Keratinocyte (primary cell): Measurements from ENCODE around the gene SYDE2. TPM values are rescaled to one million over a fixed set of nuclear protein-coding genes. Genes with fewer than 3 reads are reported as not detected.

Experiments
- DNase-seq: peaks from one replicate; pipeline ENCODE4 v3.0.0-alpha.2; 2011; ENCODE audit warnings: low read depth, missing footprints, low spot score
- FAIRE-seq: peaks from 2 replicates; lab custom pipeline; 2011; peaks lifted over from hg19 to GRCh38; lab: Jason Lieb, UNC
- H2AFZ ChIP-seq: 2 replicates; pipeline ENCODE4 v1.6.0; 2012; ENCODE audit warnings: low read length, control low read depth, inconsistent platforms; ENCODE audit not compliant: control insufficient read depth
- H3K27ac ChIP-seq: 2 replicates; pipeline ENCODE4 v1.5.1; 2011; ENCODE audit warnings: low read length; ENCODE audit not compliant: control insufficient read depth, insufficient read depth
- H3K27me3 ChIP-seq: 3 replicates; pipeline ENCODE4 v1.6.0; 2011; ENCODE audit warnings: low read length; ENCODE audit not compliant: control insufficient read depth, insufficient read depth; ENCODE audit errors: extremely low read depth
- H3K36me3 ChIP-seq, 2 experiments: 2 replicates in 1 of 2; 3 replicates in 1 of 2; pipeline ENCODE4 v1.5.1; 2011; ENCODE audit warnings: low read length in 2 of 2, mild to moderate bottlenecking in 1 of 2; ENCODE audit not compliant: control insufficient read depth in 2 of 2, insufficient read depth in 2 of 2; ENCODE audit errors: extremely low read depth in 1 of 2
- H3K4me1 ChIP-seq: 3 replicates; pipeline ENCODE4 v1.5.1; 2011; ENCODE audit warnings: low read length; ENCODE audit not compliant: control insufficient read depth, insufficient read depth; ENCODE audit errors: extremely low read depth
- H3K4me2 ChIP-seq: 3 replicates; pipeline ENCODE4 v1.6.0; 2011; ENCODE audit warnings: low read depth, low read length; ENCODE audit not compliant: control insufficient read depth, insufficient read depth; ENCODE audit errors: extremely low read depth
- H3K4me3 ChIP-seq, 3 experiments: fragments of 200-600 bp in 1 of 3; sonication (generic) in 1 of 3; 2 replicates in 2 of 3; 3 replicates in 1 of 3; pipeline ENCODE4 v1.5.1; 2011 to 2016; ENCODE audit warnings: low read length in 3 of 3, mild to moderate bottlenecking in 3 of 3, control low read depth in 2 of 3, inconsistent platforms in 1 of 3, low read depth in 1 of 3, mixed read lengths in 1 of 3, mixed run types in 1 of 3, moderate library complexity in 1 of 3; ENCODE audit not compliant: control insufficient read depth in 2 of 3, insufficient read depth in 2 of 3; ENCODE audit errors: extremely low read depth in 1 of 3
- H3K79me2 ChIP-seq: 2 replicates; pipeline ENCODE4 v1.6.0; 2012; ENCODE audit warnings: low read length; ENCODE audit not compliant: control insufficient read depth, insufficient read depth
- H3K9ac ChIP-seq: 3 replicates; pipeline ENCODE4 v1.6.0; 2011; ENCODE audit warnings: low read length; ENCODE audit not compliant: control insufficient read depth, insufficient read depth; ENCODE audit errors: extremely low read depth
- H3K9me1 ChIP-seq: 3 replicates; pipeline ENCODE4 v1.6.0; 2011; ENCODE audit warnings: low read length; ENCODE audit not compliant: control insufficient read depth, insufficient read depth; ENCODE audit errors: extremely low read depth
- H3K9me3 ChIP-seq: 2 replicates; pipeline ENCODE4 v1.5.1; 2012; ENCODE audit warnings: low read depth, low read length; ENCODE audit not compliant: control insufficient read depth
- H4K20me1 ChIP-seq: 3 replicates; pipeline ENCODE4 v1.6.0; 2011; ENCODE audit warnings: low read length; ENCODE audit not compliant: control insufficient read depth, insufficient read depth; ENCODE audit errors: extremely low read depth
- CTCF ChIP-seq, 3 experiments: IDR thresholded peaks in 1 of 3; conservative IDR thresholded peaks in 1 of 3; optimal IDR thresholded peaks in 1 of 3; 2 replicates in 2 of 3; 3 replicates in 1 of 3; pipeline versions ENCODE3 to v1.5.1; 2011; ENCODE audit warnings: low read length in 3 of 3, mild to moderate bottlenecking in 3 of 3, moderate library complexity in 2 of 3, control low read depth in 1 of 3, inconsistent platforms in 1 of 3; ENCODE audit not compliant: insufficient read depth in 2 of 3; ENCODE audit errors: extremely low read depth in 1 of 3
- EZH2 ChIP-seq: IDR thresholded peaks from one replicate; pipeline ENCODE4 v1.6.1; 2012; ENCODE audit warnings: inconsistent platforms, mild to moderate bottlenecking, low read length, moderate library complexity
- dilution Hi-C: fragments of 300-500 bp; cut with MboI; formaldehyde crosslinking; loops from one replicate; pipeline ENCODE4 v1.7.0; 2020; ENCODE audit warnings: low sequenced_read_pairs; ENCODE audit not compliant: extremely low pct_ligation_motif_present
- polyA plus RNA-seq, 5 experiments: library from polyadenylated mRNA; depleted of rRNA in 3 of 5; stranded (reverse) in 3 of 5; stranded (forward) in 1 of 5; unstranded in 1 of 5; fragments of >200 nt; gene quantifications; 1 replicate in 1 of 5; 2 replicates in 3 of 5; 3 replicates in 1 of 5; pipeline versions ENCODE4 v1.2.1 to v1.2.3, GENCODE V29; 2011 to 2012; ENCODE audit warnings: missing spikeins in 2 of 5, low read depth in 1 of 5, low replicate concordance in 1 of 5

Gene SYDE2
- polyA plus RNA-seq, 1 donor (not counting 4 experiments of a cell fraction or from before 2014, with no cell fraction given) = 1.7 TPM

GRCh38 chr1:85157436-85157835 lies 43.4 kb downstream of the SYDE2 start:
- no peaks in the 10 kb centered on the region for H4K20me1 ChIP-seq
- H3K27me3 ChIP-seq = no peaks in the 10 kb centered on the region
- DNase-seq (no peak), FAIRE-seq (no peak)
- dilution Hi-C loops = no loop called here
- H3K9ac ChIP-seq = no peak overlapping the region
- TF ChIP-seq EZH2 (no peak), CTCF (optimal IDR thresholded peaks at IDR 0.05 in 1 of 3, IDR thresholded peaks at IDR 0.05 in 1 of 3, conservative IDR thresholded peaks at IDR 0.05 in 1 of 3; ENCODE audit: extremely low read depth in 1 of 3, insufficient read depth in 2 of 3, low read length in 3 of 3) (no peak)
- H3K79me2 ChIP-seq = no peaks in the 10 kb centered on the region
- H3K9me1 ChIP-seq = no peaks in the 10 kb centered on the region
- no peak overlapping the region for H2AFZ ChIP-seq
- H3K4me1 ChIP-seq = no peaks in the 10 kb centered on the region
- no peak overlapping the region for H3K27ac ChIP-seq
- H3K4me3 ChIP-seq = no peak overlapping the region
- H3K36me3 ChIP-seq = no peaks in the 10 kb centered on the region
- H3K9me3 ChIP-seq = no peaks in the 10 kb centered on the region
- no peak overlapping the region for H3K4me2 ChIP-seq

GRCh38 chr1:85153149-85153891 lies 47.5 kb downstream of the SYDE2 start:
- Histone ChIP-seq H4K20me1 (no peaks in the 10 kb centered on the region), H3K9me1 (no peaks in the 10 kb centered on the region), H3K79me2 (no peaks in the 10 kb centered on the region), H3K4me2 (no peak overlapping the region), H3K36me3 (no peaks in the 10 kb centered on the region), H2AFZ (no peak overlapping the region), H3K4me1 (no peaks in the 10 kb centered on the region), H3K9me3 (no peaks in the 10 kb centered on the region), H3K27me3 (no peaks in the 10 kb centered on the region), H3K9ac (no peak overlapping the region), H3K4me3 (no peak overlapping the region), H3K27ac (no peak overlapping the region)
- dilution Hi-C loops = no loop called here
- no peak for TF ChIP-seq CTCF (optimal IDR thresholded peaks at IDR 0.05 in 1 of 3, IDR thresholded peaks at IDR 0.05 in 1 of 3, conservative IDR thresholded peaks at IDR 0.05 in 1 of 3; ENCODE audit: extremely low read depth in 1 of 3, insufficient read depth in 2 of 3, low read length in 3 of 3)
- TF ChIP-seq EZH2 = no peak
- no peak for FAIRE-seq
- no peak for DNase-seq
